IPS-NIHi7 (cell line): ENCODE measurements around the gene GTF3C1.

ENCODE experiments used
- DNase-seq: peaks from one replicate; pipeline ENCODE4 v3.0.0; 2012; ENCODE audit warnings: mixed read lengths; ENCODE audit errors: extremely low spot score

Gene GTF3C1

GRCh38 chr16:27568077-27568476 lies 18.4 kb upstream of the GTF3C1 start:
- DNase-seq, result no peak

DNA sequence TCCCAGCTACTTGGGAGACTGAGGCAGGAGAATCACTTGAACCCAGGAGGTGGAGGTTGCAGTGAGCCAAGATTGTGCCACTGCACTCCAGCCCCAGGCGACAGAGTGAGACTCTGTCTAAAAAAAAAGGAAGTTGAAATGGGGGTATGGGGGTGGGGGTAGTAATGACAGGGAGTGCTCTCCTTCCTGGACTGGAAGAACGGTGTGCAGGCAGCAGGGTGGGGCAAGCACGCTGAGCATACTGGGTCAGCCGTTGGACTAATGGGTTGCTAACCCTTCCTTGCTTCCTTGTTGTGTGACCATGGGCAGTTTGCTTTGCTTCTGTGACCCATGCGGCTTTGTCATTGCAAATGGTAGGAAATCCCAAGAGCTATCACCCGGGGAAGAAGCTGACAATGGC lies 16.7 kb upstream of the GTF3C1 start:
- DNase-seq, result no peak

GRCh38 chr16:27564224-27564623 lies 14.5 kb upstream of the GTF3C1 start:
- no peak for DNase-seq

DNA sequence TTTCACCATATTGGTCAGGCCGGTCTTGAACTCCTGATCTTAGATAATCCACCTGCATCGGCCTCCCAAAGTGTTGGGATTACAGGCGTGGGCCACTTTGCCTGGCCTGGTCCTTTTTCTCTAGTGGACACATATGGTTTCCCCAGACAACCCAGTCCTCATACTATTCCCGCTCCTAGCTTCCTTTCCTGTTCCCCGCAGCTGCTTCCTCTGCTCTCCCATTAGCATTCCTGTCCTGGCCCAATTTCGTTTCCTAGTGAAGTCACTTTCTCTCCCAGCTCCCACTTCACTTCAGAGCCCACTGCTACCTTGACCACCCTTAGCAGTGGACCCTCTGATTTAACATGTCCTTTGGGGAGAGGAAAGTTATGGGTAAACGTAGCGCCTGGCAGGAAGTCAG lies 11.5 kb upstream of the GTF3C1 start:
- no peak for DNase-seq

DNA sequence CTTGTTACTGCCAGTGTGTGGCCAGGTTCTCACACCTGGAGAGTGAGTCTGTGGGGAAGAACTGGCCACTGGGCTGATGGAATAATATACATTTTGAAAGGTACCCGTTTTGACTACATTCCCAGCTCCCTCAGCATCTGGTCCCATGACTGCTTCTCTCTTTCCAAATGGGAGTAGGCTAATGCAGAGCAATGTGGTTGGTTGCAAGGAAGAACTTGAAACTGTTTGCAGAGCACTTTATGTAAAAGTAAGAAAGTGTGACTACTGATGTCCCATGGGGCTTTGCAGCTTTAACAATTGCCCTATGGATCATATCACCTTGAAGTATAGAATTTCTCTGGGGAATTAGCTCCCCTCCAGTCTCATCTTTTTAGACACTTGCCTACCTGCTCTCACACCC lies 9.2 kb upstream of the GTF3C1 start:
- DNase-seq, result no peak

- DNase-seq, result no peak
Measured at GRCh38 chr16:27558434-27558833, 8.7 kb upstream of the GTF3C1 start.

DNA sequence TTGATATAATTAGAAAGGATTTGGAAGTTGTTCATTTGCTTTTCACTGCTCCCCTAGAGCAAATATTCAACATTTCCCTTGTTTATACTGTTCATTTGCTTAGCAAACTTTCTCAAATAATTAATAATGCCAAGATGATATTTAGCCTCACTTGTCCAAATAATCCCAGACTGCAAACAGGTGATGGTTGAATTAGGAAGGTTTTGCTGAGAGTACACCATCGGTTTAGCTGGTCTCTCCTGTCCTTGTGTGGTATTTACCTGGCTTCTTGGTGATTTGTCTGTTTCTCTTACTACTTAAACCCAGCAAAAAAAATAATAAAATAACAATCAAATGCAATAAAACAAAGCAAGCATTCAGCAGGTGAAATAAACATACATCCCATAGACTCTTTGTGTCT lies 6.8 kb upstream of the GTF3C1 start:
- DNase-seq, result no peak

- no peak for DNase-seq
Measured at GRCh38 chr16:27551036-27551435, 1.3 kb upstream of the GTF3C1 start.

- DNase-seq, result no peak
Measured at GRCh38 chr16:27550582-27550920, 838 bp upstream of the GTF3C1 start.

GRCh38 chr16:27549464-27549745 lies 308 bp downstream of the GTF3C1 start:
- peak; percentile 67 for DNase-seq

- DNase-seq, result no peak
Measured at GRCh38 chr16:27547851-27548250, 1.9 kb downstream of the GTF3C1 start.

DNA sequence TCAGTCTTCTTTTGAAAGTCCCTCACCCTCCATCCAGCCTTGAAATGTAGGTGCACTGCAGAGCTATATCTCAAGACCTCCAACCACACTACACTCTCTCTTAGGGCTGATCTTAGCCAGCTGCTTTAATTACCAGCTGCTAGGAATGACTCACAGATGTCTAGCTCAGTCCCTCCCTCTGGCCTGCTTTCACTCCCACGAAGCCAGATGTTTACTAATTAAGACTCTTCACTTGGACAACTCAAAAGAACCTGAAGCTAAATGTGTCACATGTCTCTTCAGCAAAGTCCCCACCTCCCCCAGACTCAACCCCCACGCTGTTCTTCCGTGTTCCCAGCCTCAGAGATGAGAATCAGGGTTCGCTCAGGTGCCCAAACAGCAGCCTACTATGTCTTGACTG lies 2.6 kb downstream of the GTF3C1 start:
- no peak for DNase-seq

GRCh38 chr16:27544671-27545070 lies 5.0 kb downstream of the GTF3C1 start:
- DNase-seq, result no peak

GRCh38 chr16:27543801-27544200 lies 5.9 kb downstream of the GTF3C1 start:
- DNase-seq, result no peak

DNA sequence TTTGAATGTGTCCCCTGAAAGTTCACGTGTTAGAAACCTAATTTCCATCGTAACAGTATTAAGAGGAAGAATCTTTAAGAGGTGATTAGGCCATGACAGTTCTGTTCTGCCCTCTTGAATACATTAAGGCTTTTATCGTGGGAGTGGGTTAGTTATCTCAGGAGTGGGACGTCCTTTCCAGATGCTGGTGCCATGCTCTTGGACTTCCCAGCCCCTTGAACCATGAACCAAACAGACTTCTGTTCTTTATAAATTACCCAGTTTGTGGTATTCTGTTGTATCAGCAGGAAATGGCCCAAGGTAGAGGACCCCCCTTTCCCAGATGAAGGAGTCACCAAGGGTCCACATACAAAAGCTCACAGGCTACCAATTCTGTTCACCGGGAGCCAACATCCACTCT lies 10.1 kb downstream of the GTF3C1 start:
- no peak for DNase-seq

GRCh38 chr16:27539120-27539519 lies 10.6 kb downstream of the GTF3C1 start:
- no peak for DNase-seq

DNA sequence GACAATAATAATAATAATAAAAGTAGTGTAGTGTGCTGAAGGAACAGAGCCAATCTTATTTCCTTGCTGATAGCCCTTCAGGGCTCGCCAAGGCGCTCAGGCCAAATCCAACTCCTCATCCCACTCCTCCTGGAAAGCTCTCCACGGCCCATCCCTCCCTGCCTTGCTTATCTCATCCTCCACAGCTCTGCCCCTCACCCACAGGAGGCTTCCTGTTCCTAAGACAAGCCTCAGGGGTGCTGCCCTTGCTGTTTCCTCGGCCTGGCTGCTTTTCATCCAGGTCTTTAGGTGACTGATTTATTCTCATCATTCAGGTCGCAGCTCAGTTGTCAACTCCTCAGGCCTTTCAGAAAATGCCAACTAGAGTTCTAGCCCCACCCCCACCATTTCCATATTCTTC lies 11.2 kb downstream of the GTF3C1 start:
- peak; percentile 22 for DNase-seq

GRCh38 chr16:27534256-27534655 lies 15.5 kb downstream of the GTF3C1 start:
- no peak for DNase-seq

DNA sequence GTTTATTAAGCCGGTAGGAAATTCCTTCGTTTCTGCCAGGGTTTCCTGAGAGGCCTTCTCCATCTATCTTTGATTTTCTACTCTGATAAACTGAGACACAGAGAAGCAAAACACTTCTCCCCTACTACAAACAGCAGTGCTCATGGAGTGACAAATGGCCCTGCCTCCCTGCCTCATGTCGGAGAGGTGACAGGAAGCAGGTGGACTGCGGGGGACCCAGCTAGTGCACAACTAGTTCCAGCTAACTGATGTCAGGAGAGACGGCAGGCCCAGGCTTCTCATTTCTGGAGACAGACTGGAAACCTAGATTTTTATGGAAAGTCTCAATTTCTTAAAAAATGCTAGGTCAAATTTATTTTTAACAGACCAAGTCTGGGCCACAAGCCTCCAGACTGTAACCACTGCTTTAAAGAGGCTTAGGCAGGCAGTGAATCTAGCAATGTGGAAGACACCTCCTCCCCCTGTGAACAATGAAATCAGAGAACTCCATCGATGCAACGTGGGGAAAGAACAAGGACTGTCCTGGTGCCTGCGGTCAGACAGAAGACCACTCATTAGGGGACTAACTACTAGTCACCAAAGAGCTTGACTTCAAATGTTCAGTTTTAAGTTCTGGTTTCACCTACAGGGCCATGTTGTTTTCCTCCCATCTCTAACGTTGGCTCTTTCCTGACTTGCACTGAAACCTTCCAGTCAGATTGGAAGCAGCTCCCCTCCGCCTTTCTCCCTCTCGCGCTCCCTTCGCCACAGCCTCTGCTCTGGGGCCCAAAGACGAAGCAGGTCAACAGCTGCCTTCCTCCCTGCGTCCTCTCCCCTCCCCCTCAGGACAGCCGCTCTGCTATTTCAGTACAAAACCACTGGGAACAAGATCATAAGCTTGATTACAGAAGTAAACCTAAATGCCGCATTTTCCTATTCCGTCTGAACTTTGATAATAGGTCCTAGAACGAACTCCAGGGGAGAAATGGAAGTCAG lies 17.6 kb downstream of the GTF3C1 start:
- DNase-seq, result no peak

GRCh38 chr16:27531186-27531585 lies 18.5 kb downstream of the GTF3C1 start:
- DNase-seq, result no peak

GRCh38 chr16:27529962-27530361 lies 19.8 kb downstream of the GTF3C1 start:
- no peak for DNase-seq

DNA sequence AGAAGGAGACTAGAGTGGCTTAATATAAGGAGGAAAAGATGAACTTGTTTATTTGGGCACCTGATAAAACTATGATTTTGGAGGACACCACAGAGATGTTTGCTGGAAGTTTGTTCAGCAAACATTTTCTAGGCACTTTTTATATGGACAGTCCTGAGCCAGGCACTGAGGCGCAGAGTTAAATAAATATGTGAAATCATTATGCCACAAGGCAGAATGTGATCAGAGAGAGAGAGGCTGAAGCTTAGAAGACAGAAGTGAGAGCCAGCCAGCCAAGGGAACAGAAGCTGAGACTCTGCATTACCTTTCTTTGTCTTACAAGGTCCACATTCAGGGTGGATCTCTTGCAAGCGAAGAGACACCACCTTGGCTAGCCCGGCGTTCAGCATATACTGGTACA lies 21.4 kb downstream of the GTF3C1 start:
- DNase-seq, result no peak

GRCh38 chr16:27526180-27526579 lies 23.5 kb downstream of the GTF3C1 start:
- no peak for DNase-seq

- no peak for DNase-seq
Measured at GRCh38 chr16:27522173-27522707, 27.5 kb downstream of the GTF3C1 start.
